Suprapubic skin (tissue), 4 donors: Measurements from ENCODE around the gene MARCHF11. TPM values are rescaled to one million over a fixed set of nuclear protein-coding genes. Genes with fewer than 3 reads are reported as not detected.

Source experiments
- DNase-seq, 2 donors: peaks; one replicate each; pipeline ENCODE4 v3.0.0-alpha.2; 2019; ENCODE audit warnings: low spot score in 2 of 2
- H3K27ac ChIP-seq: fragments of 200-600 bp; sonication (generic); one replicate; pipeline ENCODE4 v1.5.1; 2019
- H3K27me3 ChIP-seq: fragments of 200-600 bp; sonication (generic); one replicate; pipeline ENCODE4 v1.5.1; 2019
- H3K36me3 ChIP-seq: fragments of 200-600 bp; sonication (generic); one replicate; pipeline ENCODE4 v1.5.1; 2019
- H3K4me1 ChIP-seq: fragments of 200-600 bp; sonication (generic); one replicate; pipeline ENCODE4 v1.5.1; 2019
- H3K4me3 ChIP-seq: fragments of 200-600 bp; sonication (generic); one replicate; pipeline ENCODE4 v1.5.1; 2019; ENCODE audit warnings: mild to moderate bottlenecking
- H3K9me3 ChIP-seq: fragments of 200-600 bp; sonication (generic); one replicate; pipeline ENCODE4 v1.5.1; 2019
- EP300 ChIP-seq: sonication (generic); formaldehyde crosslinking; IDR thresholded peaks from one replicate; pipeline ENCODE4 v1.6.1; 2017; ENCODE audit warnings: antibody characterized with exemption
- POLR2A ChIP-seq, 2 donors: fragments of 450-650 bp; IDR thresholded peaks; one replicate each; pipeline ENCODE4 v1.6.1; 2017; ENCODE audit warnings: antibody characterized with exemption in 2 of 2, mild to moderate bottlenecking in 2 of 2, moderate library complexity in 2 of 2
- POLR2AphosphoS5 ChIP-seq, 3 donors: sonication (generic); formaldehyde crosslinking; IDR thresholded peaks; one replicate each; pipeline ENCODE4 v1.6.1; 2017; ENCODE audit warnings: antibody characterized with exemption in 3 of 3
- WGBS: methylation state at CpG from one replicate; pipeline ENCODE4 v1.1.5; 2018; 5-methylcytosine and 5-hydroxymethylcytosine counted together
- total RNA-seq, 4 donors: library from RNA; depleted of rRNA; stranded (reverse); fragments of >200 nt; gene quantifications; one replicate each; pipeline ENCODE4 v1.1.0, GENCODE V29; 2016
- TF ChIP-seq, protein P1 (sequence below), 2 donors: fragments of 200-600 bp in 1 of 2; fragments of 450-650 bp in 1 of 2; sonication (generic) in 1 of 2; IDR thresholded peaks; one replicate each; pipeline ENCODE4 v1.5.1; 2016 to 2019; ENCODE audit warnings: antibody characterized with exemption in 2 of 2, mild to moderate bottlenecking in 1 of 2, moderate library complexity in 1 of 2

The MARCHF11 gene
- total RNA-seq, 4 donors from 2014 or later = not detected

DNA sequence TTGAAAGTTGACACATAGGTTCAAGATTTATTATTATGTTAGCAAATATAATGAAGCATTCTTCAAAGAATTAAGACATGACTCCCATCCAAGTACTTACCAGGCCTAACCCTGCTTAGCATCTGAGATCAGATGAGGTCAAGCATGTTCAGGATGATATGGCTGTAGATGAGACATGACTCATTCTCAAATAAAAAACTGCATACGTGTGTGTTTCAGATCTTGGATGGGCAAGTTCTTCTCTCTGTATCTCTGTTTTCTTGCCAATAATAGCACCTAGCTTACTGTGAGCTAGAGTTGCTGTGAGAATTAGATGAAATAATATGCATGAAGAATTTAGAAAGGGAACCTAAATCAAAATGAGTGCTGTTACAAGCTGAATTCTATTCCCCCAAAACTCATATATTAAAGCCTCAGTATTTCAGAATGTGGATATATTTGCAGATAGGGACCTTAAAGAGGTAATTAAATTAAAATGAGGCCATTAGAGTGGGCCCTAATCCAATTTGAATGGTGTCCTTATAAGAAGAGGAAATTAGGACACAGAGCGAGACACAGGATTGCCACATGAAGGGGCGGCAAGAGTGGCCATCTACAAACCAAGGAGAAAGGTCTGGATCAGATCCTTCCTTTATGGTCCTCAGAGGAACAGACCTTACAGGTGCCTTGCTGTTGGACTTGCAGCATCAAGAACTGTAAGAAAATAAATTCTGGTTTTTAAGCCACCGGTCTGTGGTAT lies 146.2 kb downstream of the MARCHF11 start:
- 78% methylated on average over 4 of the region's 4 CpGs for WGBS
- Histone ChIP-seq H3K4me3 (no peak overlapping the region), H3K4me1 (no peaks in the 10 kb centered on the region), H3K36me3 (no peaks in the 10 kb centered on the region), H3K9me3 (no peaks in the 10 kb centered on the region), H3K27me3 (no peaks in the 10 kb centered on the region), H3K27ac (no peak overlapping the region)
- TF ChIP-seq POLR2AphosphoS5 (IDR thresholded peaks at IDR 0.05) = no peak
- no peak for TF ChIP-seq POLR2A (IDR thresholded peaks at IDR 0.05)
- TF ChIP-seq EP300 = no peak
- TF ChIP-seq, protein P1, sequence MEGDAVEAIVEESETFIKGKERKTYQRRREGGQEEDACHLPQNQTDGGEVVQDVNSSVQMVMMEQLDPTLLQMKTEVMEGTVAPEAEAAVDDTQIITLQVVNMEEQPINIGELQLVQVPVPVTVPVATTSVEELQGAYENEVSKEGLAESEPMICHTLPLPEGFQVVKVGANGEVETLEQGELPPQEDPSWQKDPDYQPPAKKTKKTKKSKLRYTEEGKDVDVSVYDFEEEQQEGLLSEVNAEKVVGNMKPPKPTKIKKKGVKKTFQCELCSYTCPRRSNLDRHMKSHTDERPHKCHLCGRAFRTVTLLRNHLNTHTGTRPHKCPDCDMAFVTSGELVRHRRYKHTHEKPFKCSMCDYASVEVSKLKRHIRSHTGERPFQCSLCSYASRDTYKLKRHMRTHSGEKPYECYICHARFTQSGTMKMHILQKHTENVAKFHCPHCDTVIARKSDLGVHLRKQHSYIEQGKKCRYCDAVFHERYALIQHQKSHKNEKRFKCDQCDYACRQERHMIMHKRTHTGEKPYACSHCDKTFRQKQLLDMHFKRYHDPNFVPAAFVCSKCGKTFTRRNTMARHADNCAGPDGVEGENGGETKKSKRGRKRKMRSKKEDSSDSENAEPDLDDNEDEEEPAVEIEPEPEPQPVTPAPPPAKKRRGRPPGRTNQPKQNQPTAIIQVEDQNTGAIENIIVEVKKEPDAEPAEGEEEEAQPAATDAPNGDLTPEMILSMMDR (IDR thresholded peaks at IDR 0.05) = no peak
- DNase-seq = no peak

DNA sequence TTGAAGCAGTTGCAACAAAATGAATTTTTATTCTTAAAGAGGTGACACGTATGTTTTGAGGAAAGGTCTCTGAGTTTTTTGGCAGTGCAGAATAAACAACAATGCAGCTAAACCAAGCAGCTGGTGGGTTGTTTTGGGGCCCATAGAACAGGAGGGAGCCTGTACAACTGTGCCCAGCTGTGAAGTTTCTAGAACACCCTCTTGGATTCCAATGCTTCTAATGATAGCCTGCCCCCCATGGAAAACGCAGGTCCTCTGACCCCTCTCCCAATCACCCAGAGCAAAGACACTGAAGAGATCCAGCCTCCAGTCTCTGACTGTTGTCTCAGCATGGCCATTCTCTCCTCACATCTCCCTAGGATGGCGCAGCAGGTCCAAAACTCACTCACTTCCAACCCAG lies 150.9 kb downstream of the MARCHF11 start:
- Histone ChIP-seq H3K4me1 (no peaks in the 10 kb centered on the region), H3K9me3 (peaks cover 2% of the 10 kb centered on the region), H3K27ac (no peak overlapping the region), H3K36me3 (no peaks in the 10 kb centered on the region), H3K4me3 (no peak overlapping the region), H3K27me3 (no peaks in the 10 kb centered on the region)
- TF ChIP-seq POLR2AphosphoS5 (IDR thresholded peaks at IDR 0.05) (no peak), EP300 (no peak), POLR2A (IDR thresholded peaks at IDR 0.05) (no peak)
- TF ChIP-seq, protein P1 (IDR thresholded peaks at IDR 0.05) = no peak
- WGBS = 86% methylated on average over 3 of the region's 3 CpGs
- DNase-seq = no peak

DNA sequence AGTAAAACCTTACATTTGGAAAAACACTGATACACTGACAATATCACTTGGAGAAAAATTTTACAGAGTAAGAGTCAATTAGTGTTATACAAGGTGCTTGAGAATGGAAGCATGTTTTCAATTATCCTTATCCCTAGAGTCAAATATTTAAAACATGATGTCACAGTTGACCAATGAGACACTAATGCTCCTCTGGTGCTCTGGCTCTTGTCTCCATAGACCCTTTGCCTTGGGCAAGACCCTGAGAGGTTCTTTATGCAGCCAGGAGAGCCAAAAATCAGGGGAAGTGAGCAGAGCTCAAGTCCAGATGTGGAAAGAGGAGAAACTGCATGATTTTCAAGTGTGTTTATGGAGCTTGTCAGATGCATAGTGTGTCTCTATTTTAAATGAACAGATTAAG lies 153.9 kb downstream of the MARCHF11 start:
- H3K27ac ChIP-seq = no peak overlapping the region
- no peaks in the 10 kb centered on the region for H3K27me3 ChIP-seq
- H3K4me3 ChIP-seq = no peak overlapping the region
- no peak for DNase-seq
- H3K4me1 ChIP-seq = no peaks in the 10 kb centered on the region
- TF ChIP-seq, protein P1 (IDR thresholded peaks at IDR 0.05) = no peak
- no peak for TF ChIP-seq POLR2AphosphoS5 (IDR thresholded peaks at IDR 0.05)
- TF ChIP-seq EP300 = no peak
- no peak for TF ChIP-seq POLR2A (IDR thresholded peaks at IDR 0.05)
- H3K9me3 ChIP-seq = peaks cover 2% of the 10 kb centered on the region
- H3K36me3 ChIP-seq = no peaks in the 10 kb centered on the region

DNA sequence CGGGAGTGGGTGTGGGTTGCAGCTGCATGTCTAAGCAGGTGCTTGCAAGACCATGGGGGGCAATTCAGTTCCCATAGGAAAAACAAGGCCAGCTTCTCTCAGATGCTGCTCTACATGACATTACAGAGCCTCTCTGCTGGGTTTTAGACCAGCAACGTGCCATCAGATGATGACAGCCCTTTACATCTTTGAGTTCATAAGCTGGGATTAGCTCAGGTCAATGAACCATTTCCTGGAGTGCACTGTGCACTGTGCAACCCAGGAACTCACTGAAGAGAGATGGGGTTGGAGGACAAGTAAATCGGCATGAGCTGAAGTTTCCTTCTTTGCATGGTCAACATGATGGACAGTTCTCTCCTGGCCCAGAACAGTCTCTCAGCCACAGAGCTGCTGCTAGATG lies 160.6 kb downstream of the MARCHF11 start:
- DNase-seq = no peak
- no peak for TF ChIP-seq POLR2AphosphoS5 (IDR thresholded peaks at IDR 0.05)
- TF ChIP-seq, protein P1 (IDR thresholded peaks at IDR 0.05) = no peak
- no peak for TF ChIP-seq POLR2A (IDR thresholded peaks at IDR 0.05)
- no peak for TF ChIP-seq EP300
- no peaks in the 10 kb centered on the region for H3K9me3 ChIP-seq
- no peaks in the 10 kb centered on the region for H3K36me3 ChIP-seq
- WGBS = 67% methylated on average over 3 of the region's 3 CpGs
- no peak overlapping the region for H3K27ac ChIP-seq
- H3K4me3 ChIP-seq = no peak overlapping the region
- no peaks in the 10 kb centered on the region for H3K4me1 ChIP-seq
- H3K27me3 ChIP-seq = no peaks in the 10 kb centered on the region

DNA sequence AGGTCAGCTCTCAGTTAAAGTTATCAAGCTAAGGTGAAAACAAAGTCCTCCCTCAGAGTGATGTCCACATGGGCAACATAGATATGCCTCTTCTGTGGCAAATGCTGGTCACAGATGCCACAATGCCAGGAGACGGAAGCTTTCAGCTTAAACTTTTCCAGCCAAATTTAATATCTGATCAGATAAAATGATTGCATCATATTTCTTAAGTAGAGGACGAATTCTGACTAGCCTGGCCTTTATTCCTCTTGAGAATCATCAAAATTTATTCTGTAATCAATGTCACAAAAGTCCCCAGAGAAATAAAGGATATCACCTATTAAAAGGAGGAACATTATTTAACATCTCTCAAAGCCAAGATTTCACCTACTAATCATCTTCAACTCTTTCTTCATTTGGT lies 161.9 kb downstream of the MARCHF11 start:
- 60% methylated on average over 2 of the region's 2 CpGs for WGBS
- H3K27me3 ChIP-seq = no peaks in the 10 kb centered on the region
- DNase-seq = no peak
- H3K27ac ChIP-seq = no peak overlapping the region
- no peaks in the 10 kb centered on the region for H3K36me3 ChIP-seq
- H3K4me3 ChIP-seq = no peak overlapping the region
- no peaks in the 10 kb centered on the region for H3K9me3 ChIP-seq
- no peaks in the 10 kb centered on the region for H3K4me1 ChIP-seq
- TF ChIP-seq POLR2AphosphoS5 (IDR thresholded peaks at IDR 0.05) = no peak
- TF ChIP-seq EP300 = no peak
- no peak for TF ChIP-seq POLR2A (IDR thresholded peaks at IDR 0.05)
- TF ChIP-seq, protein P1 (IDR thresholded peaks at IDR 0.05) = no peak
